Measurements from ENCODE around the gene ELP4. TPM values are rescaled to one million over a fixed set of nuclear protein-coding genes. Genes with fewer than 3 reads are reported as not detected.

ELP4 gene
- total and polyA plus RNA-seq, 9 of the 15 experiments (the other 6 are each of a cell fraction or from before 2014, with no cell fraction given): 24.1 to 60.3 (median 38.7) TPM

GRCh38 chr11:31830406-31830805, 320.8 kb downstream of the ELP4 start (continued):
- no peak for TF ChIP-seq ZBTB9 (CRISPR knock-in tag; IDR thresholded peaks at IDR 0.05)
- TF ChIP-seq ZBTB17 (CRISPR knock-in tag; IDR thresholded peaks at IDR 0.05): no peak
- TF ChIP-seq ZNF76 (CRISPR knock-in tag; IDR thresholded peaks at IDR 0.05; ENCODE audit: borderline replicate concordance): no peak
- no peak for TF ChIP-seq JUND (IDR thresholded peaks at IDR 0.05; ENCODE audit: borderline replicate concordance, low read depth, low read length)
- TF ChIP-seq JUND (tag; IDR thresholded peaks at IDR 0.05; ENCODE audit: borderline replicate concordance, low read depth, low read length): no peak
- TF ChIP-seq TFE3 (CRISPR knock-in tag; IDR thresholded peaks at IDR 0.05): no peak
- no peak for TF ChIP-seq BHLHE40 (IDR thresholded peaks at IDR 0.05; ENCODE audit: low read length)
- TF ChIP-seq ZSCAN29 (IDR thresholded peaks at IDR 0.05): no peak
- no peak for TF ChIP-seq ARID2 (IDR thresholded peaks at IDR 0.05)
- TF ChIP-seq CGGBP1 (CRISPR knock-in tag; IDR thresholded peaks at IDR 0.05): no peak
- TF ChIP-seq ZZZ3 (IDR thresholded peaks at IDR 0.05): no peak

Data from K562 (cell line).